ENCODE data around the gene PPARG.

The PPARG gene

DNA sequence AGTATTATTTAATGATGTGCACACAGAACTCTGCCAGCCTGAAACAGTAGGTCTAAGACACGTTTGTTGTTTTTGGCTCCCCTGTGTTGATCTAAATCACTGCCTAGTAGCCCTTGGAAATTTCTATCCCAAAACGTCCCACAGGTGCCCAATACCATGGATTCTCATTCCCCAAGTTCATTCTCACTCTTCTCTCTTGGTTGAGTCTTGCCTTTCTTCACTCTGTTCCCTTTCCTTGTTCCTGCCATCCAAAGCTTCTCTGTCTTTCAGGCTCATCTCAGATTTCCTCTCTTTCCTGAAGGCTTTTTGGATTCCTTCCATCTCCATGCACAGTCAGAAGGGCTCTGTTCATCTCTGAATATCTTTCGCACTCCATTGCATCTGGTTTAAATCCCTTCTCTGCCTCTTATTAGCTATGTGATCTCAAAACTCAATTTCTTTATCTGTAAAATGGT is 54.2 kb downstream of the PPARG start:
- no peak for DNase-seq (ENCODE audit: low read depth, low spot score)

GRCh38 chr3:12345141-12345561 is 56.3 kb downstream of the PPARG start:
- DNase-seq (ENCODE audit: low read depth, low spot score) = no peak

- no peak for DNase-seq (ENCODE audit: low read depth, low spot score)
Observed at GRCh38 chr3:12345584-12346494, 57.0 kb downstream of the PPARG start.

GRCh38 chr3:12347301-12347700 is 58.4 kb downstream of the PPARG start:
- no peak for DNase-seq (ENCODE audit: low read depth, low spot score)

- no peak for DNase-seq (ENCODE audit: low read depth, low spot score)
Observed at GRCh38 chr3:12349895-12350811, 61.3 kb downstream of the PPARG start.

DNA sequence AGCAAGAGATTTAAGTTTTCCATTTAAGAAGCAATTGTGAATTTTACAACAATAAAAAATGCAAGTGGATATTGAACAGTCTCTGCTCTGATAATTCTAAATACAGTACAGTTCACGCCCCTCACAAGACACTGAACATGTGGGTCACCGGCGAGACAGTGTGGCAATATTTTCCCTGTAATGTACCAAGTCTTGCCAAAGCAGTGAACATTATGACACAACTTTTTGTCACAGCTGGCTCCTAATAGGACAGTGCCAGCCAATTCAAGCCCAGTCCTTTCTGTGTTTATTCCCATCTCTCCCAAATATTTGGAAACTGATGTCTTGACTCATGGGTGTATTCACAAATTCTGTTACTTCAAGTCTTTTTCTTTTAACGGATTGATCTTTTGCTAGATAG is 62.3 kb downstream of the PPARG start:
- no peak for DNase-seq (ENCODE audit: low read depth, low spot score)

- DNase-seq (ENCODE audit: low read depth, low spot score) = no peak
Observed at GRCh38 chr3:12352253-12352652, 63.4 kb downstream of the PPARG start.

DNA sequence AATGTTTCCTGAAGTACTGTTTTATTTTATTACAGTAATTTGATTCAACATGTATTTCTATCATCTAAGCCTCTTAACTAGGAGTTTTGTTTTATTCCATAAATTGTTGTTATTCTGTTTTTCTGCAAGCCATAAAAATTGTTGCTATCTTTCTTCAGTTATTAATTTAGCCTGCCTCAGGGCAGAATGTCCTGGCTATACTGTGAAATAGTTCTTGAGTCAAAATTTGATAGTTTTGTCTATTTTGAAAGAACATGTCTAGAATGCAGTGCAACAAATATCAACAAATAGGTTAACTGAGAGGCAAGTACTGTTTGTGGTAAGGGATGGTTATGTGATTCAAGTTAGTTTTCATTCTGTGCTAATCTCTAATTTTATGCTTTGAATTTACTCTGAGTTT is 63.9 kb downstream of the PPARG start:
- no peak for DNase-seq (ENCODE audit: low read depth, low spot score)

DNA sequence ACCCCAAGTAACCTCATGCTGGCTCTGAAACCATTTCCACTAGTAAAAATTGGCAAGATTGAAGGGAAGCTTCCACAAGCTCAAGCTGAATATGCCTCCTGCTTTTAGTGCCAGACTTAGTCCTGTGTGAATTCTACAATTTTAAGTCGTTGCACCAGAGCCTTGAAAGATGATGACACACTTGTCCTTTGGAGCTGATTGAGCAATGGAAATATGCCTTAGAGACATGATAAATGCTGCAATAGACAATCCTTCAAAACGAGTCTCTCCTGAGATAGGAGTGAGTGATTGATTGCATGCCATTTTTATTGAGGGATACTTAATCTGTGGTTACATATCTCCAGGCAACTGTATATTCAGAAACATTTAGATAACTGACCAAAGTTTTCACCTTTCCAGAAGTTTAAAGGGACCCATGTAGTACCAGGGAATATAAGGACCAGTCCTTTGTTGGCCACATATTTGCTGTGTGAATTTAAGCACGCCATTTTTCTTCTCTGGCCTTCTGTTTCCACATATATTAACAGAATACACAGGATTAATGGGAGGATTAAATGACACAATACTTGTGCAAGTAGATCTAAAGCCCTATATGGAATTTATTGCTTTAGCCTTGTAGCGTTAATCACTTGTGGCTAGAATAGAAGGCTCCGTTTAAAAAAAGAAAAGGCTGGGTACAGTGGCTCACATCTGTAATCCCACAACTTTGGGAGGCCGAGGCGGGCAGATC is 65.1 kb downstream of the PPARG start:
- DNase-seq (ENCODE audit: low read depth, low spot score) = no peak

GRCh38 chr3:12356175-12356574 is 67.3 kb downstream of the PPARG start:
- DNase-seq (ENCODE audit: low read depth, low spot score) = no peak

DNA sequence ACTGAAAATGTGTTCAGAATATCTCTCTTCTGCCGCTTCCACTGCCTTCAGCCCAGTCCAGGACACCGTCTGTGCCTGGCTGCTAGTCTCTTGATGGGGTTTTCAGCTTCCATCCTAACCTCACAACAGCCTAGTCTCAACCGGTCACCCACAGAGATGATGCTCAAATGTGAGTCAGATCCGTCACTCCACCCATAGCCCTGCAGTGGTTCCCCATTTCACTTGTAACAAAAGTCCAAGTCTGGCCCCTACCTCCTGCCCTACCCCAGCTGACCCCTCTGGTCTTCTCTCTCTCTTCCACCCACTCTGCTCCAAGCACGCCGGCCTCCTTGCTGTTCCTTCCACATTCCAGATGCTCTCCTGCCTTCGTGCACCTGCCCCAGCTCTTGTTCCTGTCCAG is 68.1 kb downstream of the PPARG start:
- DNase-seq (ENCODE audit: low read depth, low spot score) = no peak

- no peak for DNase-seq (ENCODE audit: low read depth, low spot score)
Observed at GRCh38 chr3:12357456-12357855, 68.6 kb downstream of the PPARG start.

GRCh38 chr3:12363397-12364195 is 74.7 kb downstream of the PPARG start:
- no peak for DNase-seq (ENCODE audit: low read depth, low spot score)

GRCh38 chr3:12367346-12367745 is 78.5 kb downstream of the PPARG start:
- no peak for DNase-seq (ENCODE audit: low read depth, low spot score)

DNA sequence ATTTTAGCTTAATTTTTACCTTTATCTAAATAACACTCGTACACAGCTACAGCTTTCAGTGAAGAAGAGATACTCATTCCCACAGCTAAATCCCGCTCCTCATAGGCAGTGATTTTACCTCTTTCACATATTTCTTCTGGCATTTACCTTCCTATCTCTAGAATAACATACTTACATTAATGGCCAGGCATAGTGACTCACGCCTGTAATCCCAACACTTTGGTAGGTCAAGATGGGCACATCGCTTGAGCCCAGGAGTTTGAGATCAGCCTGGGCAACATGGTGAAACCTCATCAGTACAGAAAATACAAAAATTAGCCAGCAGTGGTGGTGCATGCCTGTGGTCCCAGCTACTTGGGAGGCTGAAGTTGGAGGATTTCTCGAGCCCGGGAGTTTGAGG is 80.2 kb downstream of the PPARG start:
- DNase-seq (ENCODE audit: low read depth, low spot score) = no peak

DNA sequence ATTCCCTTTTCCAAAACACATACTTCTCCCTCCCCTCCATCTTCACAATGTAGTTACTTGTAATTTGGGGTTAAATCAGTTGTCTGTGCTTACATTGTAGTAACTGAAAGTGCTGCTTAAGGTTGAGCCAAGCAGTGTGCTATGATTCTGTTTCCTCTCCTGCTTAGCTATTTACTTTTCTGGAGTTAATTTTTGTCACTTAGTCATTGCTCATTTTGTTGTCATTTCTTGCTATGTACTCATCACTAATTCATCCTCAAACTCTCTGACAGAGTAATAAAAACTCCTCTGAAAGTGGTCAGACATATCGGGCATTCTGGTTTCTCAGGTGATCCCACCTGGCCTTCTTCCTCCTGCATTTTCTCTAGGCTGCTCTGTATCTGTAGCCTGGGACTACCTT is 80.7 kb downstream of the PPARG start:
- no peak for DNase-seq (ENCODE audit: low read depth, low spot score)

DNA sequence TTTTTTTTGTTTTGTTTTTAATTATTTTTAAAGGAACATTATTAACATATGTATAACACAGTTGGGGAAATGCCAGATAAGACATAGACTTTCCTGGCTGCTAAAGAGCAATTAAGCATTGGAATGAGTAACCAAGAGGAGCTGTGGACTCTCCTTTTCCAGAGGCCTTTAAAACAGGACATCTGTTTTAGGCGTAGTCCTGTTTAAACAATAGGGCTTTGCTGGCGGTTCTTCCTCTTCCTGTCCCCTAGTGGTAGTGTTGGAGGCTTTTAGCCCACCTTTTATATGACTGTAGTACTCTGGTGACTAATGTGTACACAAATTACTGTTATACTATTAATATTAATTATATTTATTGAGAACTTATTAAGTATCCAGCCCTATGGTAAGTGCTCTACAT is 81.9 kb downstream of the PPARG start:
- no peak for DNase-seq (ENCODE audit: low read depth, low spot score)

DNA sequence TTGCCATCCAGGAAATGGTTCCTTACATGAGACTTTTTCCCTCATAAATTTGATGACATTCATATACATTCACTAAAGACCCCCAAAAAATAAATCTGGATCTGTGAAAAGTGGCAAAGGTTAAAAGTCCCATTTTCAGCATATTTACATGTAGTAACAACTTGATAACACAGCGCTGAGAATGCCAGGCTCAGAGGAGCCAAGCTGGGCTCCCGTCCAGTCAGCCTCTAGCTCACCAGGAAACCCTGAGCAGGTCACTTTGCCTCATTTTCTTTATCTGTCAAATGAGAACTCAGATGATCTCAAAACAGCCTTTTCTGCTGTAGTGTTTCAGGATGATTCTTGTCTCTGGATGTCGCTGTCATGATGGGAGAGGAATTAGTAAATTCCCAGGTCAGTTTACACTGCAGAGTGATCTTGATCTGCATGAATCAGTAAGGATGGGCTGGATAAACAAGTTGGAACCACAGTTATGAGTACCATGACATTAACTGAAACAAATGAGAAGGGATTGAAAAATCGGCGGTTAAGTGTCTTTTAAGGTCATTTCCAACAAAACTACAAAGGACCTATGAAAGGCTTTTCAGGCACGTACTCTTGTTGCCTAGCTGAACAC is 82.8 kb downstream of the PPARG start:
- no peak for DNase-seq (ENCODE audit: low read depth, low spot score)

- DNase-seq (ENCODE audit: low read depth, low spot score) = no peak
Observed at GRCh38 chr3:12372741-12373280, 83.9 kb downstream of the PPARG start.

GRCh38 chr3:12375572-12375971 is 86.7 kb downstream of the PPARG start:
- no peak for DNase-seq (ENCODE audit: low read depth, low spot score)
